GM18873 (cell line): ENCODE results near the gene TIFAB.

Experiments used
- ATAC-seq: cut with Tn5 transposase; IDR thresholded peaks from one replicate; pipeline ENCODE4 v1.9.1; 2021; ENCODE audit warnings: mild to moderate bottlenecking, moderate library complexity, moderate number of reproducible peaks; ENCODE audit not compliant: unreplicated experiment, low FRiP score

Gene TIFAB

DNA sequence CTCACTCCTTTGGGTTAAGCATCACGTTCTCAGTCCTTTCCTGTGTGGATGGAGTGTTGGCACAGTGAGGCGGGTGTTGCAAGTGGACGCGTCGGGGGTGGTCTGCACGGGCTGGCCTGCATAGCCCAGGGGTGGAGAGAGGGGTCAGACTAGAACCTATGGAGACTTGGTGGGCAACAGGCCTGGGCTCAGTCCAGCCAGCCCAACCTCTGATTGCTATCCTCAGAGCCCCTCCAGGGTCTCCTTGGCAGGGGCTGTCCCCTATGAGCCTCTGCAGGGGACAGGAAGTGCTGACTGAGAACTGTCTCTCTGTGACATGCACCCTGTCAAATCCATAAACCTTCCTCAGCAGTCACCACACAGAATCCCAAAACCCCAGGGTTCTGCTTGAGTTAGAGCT, 7.3 kb downstream of the TIFAB start:
- no peak for ATAC-seq

DNA sequence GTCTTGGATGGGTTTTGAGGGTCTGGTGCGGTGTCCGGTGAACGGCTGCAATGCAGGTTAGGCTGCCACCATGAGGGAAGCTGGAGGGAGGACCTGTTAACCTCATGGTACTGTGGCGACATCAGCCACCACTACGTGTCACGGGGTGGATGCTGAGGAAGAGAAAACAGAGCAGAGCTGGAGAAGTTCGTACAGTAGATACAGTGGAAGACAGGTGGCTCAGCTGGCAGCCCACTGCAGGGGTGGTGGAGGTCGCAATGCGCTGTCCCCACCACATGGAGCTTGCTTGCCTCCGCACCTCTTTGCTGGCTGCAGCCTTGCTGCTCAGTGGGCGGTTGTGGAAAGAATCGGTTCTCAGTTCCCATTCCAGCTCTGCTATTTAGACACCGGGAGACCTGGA, 7.8 kb downstream of the TIFAB start:
- no peak for ATAC-seq

DNA sequence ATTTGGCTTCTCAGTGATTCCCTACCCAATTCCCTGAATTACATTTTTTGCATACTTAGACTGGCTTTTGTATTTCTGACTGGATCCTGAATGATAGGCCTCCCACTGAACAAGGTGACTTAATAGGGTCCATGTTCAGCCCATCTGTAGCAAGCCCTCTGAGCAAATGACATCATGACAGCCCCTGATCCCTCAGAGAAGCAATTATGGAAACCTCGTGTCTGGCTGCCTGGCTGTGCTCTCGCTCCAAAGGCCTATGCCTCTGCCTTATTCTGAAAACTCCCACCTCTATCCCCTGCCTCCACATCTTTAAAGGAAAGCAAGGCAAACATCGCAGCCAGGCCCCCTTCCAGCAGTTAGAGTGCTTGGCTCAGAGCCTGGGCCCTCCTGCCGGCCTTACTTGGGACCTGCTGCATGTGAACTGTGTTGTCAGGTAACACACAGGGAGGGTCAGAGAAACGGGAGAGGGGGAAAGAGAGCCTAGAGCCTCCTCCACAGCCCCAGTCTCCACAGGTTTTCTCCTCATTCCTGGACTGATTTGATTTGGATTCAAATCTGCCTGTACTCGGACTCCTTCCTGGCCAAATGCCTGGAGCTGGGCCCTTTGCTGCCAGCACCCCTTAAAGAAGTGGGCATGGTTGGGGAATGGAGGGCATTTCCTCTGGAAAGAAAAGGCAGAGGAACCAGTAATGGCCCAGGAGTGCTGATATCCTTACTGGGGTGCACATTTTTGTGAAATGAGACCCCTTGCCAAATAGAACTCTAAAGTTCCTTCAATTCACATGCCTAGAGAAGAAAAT, 8.8 kb downstream of the TIFAB start:
- no peak for ATAC-seq

DNA sequence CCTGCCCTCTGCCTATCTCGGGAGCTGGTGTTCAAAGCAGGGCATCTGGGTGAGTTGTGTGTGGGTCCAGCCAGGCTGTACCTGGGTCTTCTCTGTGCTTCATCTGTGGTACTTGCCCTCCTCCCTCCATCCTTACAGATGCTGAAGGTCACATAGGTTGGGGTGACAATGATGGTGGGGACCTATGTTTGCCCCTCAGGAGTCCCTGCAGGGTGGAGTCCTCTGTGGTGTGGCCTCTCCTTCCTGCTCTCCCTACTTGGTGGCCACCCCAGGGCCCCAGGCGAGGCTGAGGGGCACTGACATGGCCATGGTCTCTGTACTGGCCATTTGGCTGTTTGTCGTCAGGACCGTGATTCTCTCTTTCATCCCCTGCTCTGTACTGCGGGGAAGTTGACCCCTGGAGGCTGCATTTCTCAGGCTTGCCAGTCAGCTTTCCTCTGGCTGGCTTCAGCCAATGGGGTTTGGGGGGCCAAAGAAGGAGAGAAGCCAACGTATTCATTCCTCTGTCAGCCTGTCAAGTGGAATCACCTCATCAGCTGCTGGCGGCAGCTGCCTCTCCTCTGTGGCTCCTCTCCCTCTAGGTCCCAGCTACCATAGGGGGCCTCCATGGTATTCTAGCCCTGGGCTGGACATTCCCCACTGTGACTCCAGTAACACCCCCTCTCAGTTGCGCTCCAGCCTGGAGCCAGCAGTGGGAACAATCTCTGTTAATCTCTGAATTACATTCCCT, 9.6 kb downstream of the TIFAB start:
- ATAC-seq: no peak

DNA sequence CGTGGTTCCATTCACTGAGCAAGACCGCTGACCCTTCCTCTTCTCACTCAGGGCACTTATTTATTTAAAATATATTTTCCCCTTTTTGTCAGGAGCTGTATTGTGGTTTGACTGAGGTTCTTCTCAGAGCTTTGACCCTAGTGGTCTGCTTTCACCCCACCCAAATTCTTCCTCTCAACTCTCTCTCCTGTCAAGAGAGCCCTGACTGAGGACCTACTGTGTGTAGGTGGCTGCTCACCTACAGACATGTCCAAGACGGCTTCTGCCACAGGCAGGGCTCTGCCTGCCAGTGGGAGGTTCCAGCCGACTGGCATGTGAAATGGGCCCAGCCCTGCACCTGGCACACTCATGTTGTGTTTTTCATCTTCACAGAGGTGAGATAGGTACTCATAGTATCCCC, 10.2 kb downstream of the TIFAB start:
- ATAC-seq: no peak

DNA sequence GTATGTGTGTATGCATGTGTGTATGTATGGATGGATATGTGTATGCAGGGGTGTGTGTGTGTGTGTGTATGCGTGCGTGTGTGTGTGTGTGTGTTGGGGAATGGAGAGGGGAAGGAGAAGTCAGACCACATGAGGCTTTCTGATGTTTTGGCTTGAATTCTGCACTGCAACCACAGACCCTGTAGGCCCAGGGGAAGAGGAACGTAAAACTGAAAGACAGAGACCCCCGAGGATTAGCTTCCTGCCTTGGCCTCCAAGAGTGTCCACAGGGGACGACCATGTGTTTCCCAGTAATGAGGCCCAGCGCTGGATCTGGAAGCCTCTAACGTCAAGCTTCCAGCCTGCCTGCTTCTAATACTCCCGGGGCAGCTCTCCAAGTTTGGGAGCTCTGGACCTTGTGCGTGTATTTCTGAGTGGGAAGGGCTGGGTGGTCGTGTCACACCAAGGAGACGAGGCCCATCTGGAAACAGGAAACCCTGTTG, 10.8 kb downstream of the TIFAB start:
- no peak for ATAC-seq

DNA sequence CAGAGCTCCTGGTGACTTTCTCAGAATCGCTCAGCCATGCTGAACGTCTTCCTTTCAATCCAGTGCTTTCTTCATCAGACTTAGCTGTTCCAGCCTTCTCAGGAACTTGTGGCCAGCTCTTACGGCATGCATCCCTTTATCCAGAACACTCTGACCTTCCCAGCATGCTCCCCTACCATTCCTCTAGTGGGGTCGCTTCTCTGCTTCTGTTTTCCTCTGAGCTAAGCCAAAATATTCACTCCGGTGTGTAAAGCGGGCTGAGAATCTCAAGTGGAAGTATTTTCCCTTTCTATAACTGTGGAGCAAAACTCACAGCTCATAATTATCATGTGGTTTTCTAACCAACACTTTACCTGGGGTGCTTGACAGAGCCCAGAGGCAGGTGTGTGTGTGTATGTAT, 11.2 kb downstream of the TIFAB start:
- ATAC-seq: no peak

DNA sequence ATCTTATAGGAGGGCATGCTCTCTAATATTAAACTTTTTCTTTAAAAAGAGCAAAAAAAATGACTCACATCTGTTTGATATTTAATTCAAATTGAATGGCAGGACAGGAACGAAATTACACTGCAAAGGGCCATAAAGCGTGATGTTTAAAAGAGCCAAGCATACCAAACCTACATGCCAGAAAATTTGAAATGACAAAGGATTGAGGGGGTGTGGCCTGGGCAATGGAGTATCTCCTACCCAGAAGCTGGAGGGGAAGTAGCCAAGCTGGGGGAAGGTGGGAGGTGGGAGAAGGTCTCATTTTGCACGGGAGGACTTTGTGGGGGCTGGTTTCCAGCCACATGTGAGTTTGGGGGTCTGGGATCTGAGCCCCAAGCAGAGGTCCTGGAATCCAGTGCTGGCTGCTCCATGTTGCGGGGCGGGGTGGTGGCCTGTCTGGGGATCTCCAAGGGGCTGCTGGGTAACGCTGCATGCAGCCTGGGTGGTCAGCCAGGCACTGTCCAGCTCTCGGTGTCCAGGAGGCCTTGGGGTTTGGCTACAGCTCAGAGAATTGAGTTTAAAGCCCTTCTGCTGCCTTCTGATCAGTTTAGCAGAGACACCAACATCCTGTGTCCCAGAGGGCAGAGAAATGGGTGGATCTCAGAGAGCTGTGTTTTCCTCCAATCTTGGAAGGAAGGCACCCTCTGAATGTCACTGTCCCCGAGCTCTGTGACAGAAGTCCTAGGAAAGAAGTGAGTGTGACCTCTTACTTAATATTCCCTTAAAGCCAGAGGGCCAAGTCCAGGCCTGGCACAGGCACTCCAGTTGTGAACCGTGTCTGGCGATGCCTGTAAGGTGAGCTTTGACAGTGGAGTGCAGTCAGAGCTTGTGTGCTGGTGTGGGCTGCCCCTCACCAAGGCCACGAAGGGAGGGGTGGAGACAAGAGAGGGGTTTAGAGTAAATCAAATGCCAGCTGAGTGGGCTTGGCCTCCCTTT, 12.6 kb downstream of the TIFAB start:
- ATAC-seq: no peak

DNA sequence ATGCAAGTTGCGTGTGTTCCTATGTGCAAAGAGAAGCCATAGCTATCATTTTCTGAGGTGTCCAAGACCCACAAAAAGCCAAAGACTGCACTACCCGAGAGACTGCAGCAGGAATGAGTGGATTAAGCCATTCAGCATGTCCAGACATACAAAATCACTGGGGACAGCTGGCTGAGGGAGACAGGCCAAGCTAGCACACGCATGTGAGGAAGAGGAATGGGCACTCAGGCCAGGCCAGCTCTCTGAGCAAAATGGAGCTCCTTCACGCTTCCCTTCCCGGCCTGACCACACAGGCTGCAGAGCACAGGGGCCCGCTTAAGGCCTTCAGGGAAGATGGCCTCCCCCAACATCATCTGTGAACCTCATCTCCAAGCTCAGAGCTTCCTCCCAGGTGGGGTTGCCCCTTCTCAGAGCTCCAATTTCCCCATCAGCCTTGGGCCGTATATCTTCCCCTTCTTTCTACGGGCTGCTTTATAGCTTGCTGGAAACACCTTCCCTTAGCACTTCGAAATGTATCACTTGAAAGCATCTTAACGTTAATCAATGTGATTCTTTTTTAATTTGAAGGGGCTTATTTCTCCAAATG, 13.4 kb downstream of the TIFAB start:
- no peak for ATAC-seq

DNA sequence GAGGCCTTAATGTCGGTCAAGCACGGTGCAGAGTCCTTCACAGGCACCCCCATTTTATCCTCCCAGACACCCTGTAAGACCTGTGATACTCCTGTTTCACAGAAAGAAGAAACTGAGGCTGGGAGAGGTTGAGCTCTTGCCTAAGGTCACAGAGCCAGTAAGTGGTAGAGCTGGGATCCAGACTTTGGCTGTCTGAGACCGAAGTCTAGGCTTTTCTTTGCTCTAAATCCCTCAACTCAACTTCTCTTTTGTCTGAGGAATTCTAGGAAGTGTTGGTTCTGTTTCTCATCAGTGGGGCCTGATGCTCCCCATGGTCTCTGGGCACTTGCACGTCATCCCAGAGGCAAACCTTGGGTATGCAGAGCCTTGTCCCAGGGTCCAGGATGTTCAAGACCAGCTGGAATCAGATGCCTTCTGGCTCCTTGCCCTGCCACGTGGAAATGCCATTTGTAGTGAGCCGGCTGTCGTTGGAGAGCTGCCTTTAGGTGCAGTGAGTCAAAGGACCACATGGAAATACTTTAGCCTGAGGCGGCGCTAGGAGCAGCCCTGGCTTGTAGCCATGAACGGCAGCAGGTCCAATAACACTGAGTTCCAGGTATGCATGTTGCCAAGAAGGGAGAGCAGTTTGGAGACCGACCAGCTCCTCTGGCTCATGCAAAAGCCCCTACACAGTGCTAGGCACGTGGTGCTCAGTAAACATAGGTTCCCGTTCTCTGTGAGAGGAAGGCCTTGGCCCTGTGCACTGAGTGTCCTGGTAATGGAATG, 14.2 kb downstream of the TIFAB start:
- no peak for ATAC-seq

DNA sequence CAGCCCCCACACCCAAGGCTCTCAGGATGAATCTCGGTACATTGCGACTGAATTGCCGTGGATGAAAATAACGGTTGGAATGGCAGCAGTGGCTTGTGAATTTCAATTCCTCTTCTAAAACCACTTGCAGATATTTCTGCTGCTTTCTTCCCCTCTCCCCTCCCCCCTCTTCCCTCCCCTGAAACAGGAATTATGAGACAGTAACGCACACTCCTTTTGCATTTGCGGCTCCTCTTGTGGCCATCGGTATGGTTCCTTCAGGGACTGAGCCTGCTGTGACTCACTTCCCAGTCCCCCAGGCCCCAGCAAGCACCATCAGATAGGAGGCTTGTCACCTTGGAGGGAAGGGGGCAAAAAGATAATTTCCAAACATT, 14.7 kb downstream of the TIFAB start:
- ATAC-seq: no peak

DNA sequence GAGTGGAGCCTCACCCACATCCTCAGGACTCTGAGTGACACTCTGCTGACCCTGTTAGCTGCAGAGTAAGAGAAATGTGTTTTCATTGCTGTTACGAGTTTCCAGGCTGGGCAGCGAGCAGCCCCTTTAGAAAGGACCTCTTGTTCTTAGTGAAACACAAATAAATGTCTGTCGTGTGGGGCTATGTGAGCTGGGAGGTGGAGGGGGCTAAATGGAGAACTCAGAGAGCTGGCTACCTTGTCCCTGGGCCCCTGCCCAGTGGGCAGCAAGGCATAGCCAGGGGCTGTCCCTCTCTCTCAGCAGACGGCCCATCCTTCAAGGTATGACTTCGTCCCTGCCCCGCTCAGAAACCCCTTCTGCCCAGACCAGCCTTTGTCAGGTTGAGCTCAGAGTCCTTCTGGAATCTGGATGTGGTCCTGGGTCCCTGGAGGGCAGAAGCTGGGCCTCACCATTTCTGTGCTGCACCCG, 15.2 kb downstream of the TIFAB start:
- ATAC-seq: no peak

DNA sequence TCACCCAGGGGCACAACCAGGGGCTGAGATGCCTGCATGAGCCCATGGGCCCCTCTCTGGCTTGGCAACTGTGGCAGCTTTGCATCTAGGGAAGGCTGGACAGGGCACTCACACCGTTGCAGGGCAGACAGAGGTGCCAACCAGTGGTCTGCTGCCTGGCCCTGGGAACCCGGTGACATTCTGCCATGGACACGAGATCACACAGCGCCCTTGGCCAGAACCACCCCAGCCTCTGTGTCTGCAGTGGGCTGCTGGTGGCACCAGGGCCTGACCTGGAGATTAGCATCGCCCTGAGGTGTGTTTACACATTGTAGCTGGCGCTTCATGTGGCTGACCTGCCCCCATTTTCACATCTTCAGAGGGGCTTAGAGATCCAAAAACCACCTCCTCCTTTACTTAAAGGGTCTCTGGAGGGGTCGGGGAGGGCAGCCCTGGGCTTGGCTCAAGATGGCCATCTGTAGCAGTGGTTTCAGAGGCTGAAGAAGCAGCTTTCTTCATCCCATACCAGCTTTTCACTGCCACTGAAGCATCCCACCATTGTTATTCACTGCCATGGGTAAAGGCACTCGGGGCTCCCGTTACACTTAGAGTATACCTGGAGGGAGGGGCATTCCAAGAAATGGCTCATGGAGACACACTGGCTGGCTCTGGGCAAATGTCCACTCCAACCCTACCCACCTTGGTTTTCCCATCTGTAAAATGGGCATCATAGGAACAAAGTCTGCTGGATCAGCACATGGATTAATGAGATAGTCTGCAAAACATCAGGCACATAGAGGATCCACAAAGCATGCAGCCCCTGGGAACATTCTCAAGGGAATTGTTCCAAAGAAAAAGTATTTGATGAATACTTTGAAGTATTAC, 16.5 kb downstream of the TIFAB start:
- no peak for ATAC-seq

DNA sequence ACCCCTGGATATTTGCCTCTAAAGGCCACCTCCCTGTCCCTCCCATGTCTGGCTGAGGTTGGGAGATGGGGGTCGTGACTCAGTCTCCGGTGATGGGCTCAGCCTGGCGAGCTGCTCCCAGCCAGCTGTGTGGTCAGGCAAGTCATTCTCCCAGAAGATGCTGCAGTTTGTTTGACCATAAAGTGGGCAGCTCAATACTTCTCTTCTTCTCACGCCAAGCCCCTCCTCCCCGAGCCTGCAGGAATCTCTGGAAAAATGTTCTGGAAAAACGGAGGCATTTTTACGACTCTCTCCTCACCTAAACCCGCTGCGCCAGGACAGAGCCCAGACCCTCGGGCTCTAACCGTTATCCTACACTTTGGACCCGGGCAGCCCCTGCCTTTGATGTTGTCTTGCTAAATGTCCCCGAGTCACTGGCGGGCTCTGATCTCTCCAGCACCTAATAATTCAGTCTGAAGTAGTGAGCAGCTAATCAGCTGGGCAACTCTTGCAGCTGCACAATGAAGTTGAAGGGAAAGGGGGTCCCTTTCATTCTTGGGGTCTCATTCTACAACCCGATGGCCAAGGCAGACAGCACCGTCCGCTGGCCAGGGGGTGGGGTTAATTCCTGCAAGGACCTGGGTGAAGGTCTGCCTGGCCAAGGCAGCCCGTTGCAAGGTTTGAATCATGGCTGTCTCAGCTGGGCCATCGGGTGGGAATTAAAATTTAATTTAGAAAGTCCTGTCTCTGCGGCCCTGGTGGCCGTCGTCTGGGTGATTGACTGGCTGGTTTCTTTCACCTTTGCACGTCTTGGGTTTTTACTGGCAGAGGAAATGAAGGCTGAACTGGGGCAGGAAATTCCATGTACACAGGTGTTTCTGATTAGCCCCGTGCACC, 17.3 kb downstream of the TIFAB start:
- ATAC-seq: no peak

DNA sequence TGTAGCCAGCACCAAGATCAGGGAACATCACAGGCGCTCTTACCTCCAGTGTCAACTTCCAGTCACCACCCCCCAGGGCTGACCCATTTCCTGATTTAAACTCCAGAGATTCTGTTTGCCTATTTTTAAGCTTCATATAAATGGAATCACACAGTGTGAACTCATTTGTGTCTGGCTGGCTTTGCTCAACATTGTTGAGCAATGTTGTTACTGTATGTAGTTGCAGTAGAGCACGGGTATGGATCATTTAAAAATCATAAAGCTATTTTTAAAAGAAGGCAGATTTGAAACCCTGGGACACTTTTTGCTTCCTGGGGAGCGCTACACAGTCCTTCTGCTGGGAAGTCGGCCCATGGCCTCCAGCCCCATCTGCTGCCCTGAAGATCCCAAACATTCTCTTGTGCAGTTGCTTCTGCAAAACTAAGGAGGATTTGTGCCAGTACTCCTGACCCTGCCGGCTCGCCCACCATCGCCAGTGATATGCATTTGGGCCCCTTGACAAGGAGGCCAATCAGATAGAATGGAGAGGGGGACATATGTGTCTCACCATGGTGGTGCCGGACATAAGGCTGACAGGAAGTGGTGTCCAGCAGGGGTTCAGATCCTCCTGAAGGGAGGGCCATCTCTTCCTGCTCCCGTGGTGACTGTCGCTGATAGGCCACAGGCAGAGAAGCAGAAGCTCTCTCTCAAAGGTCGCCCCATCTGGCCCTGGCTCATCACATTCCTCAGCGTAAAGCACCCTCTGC, 18.3 kb downstream of the TIFAB start:
- no peak for ATAC-seq

DNA sequence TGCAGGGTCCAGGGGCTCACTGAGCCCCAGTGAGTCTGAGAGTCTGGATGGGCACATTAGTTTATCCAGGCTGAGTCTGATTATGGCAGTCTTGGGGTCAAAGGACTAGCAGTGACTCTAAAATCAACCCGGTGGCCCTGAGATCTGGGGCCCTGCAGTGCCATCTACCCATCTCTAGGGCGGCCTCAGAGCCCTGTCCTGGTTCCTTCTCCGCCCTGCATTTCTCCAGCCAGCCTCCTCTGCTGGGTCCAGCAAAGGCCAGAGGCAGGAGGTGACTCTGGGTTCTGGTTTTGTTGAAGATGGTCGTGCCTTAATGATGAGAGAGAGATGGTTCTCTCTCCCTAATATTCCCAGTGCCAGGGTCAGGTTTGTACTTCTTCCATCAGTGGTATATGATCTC, 20.0 kb downstream of the TIFAB start:
- ATAC-seq: no peak

DNA sequence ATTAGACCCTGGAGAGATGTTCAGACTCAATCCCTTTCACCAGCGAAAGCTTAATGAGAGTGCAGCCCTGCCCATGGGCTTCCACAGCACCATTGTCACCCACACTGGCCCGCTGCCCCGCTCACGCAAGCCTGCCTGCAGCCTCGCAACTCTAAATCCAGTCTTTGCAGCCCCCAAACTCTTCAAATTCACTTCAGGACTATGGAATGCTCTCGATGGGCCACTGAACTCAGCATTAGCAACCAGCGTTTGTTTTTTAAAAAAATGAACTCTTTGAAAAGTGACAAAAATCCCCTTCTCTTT, 22.1 kb downstream of the TIFAB start:
- ATAC-seq: no peak
